Esophagus muscularis mucosa (tissue), 3 donors: ENCODE data around the gene GMFB.

Experiments used
- POLR2A ChIP-seq: fragments of 450-650 bp; IDR thresholded peaks from one replicate; pipeline ENCODE4 v1.6.1; 2017; ENCODE audit warnings: antibody characterized with exemption, moderate library complexity, mild to moderate bottlenecking, low read depth
- TF ChIP-seq, protein P1 (sequence below), 3 experiments: fragments of 200-600 bp in 2 of 3; fragments of 450-650 bp in 1 of 3; sonication (generic) in 2 of 3; IDR thresholded peaks; one replicate each; pipeline ENCODE4 v1.5.1; 2017 to 2019; ENCODE audit warnings: antibody characterized with exemption in 3 of 3, mild to moderate bottlenecking in 2 of 3, moderate library complexity in 1 of 3

DNA sequence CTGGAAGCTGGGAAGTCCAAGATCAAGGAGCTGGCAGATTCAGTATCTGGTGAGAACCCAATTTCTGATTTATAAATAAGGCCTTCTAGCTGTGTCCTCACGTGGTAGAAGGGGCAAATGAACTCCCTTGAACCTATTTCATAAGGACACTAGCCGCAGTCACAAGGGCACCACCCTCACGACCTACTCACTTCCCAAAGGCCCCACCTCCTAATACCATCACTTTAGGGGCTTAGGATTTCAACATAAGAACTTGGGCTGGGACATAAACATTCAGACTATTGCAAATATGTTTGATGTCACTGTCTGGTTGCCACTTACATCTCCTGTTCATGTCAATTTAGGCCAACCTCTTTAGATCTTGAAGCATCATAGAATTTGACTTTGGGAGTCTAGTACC, 36.8 kb downstream of the GMFB start:
- TF ChIP-seq, protein P1, sequence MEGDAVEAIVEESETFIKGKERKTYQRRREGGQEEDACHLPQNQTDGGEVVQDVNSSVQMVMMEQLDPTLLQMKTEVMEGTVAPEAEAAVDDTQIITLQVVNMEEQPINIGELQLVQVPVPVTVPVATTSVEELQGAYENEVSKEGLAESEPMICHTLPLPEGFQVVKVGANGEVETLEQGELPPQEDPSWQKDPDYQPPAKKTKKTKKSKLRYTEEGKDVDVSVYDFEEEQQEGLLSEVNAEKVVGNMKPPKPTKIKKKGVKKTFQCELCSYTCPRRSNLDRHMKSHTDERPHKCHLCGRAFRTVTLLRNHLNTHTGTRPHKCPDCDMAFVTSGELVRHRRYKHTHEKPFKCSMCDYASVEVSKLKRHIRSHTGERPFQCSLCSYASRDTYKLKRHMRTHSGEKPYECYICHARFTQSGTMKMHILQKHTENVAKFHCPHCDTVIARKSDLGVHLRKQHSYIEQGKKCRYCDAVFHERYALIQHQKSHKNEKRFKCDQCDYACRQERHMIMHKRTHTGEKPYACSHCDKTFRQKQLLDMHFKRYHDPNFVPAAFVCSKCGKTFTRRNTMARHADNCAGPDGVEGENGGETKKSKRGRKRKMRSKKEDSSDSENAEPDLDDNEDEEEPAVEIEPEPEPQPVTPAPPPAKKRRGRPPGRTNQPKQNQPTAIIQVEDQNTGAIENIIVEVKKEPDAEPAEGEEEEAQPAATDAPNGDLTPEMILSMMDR (IDR thresholded peaks at IDR 0.05), result no peak
- no peak for TF ChIP-seq POLR2A
